Osteocyte (in vitro differentiated cells): ENCODE results near the gene SPNS3. TPM values are rescaled to one million over a fixed set of nuclear protein-coding genes. Genes with fewer than 3 reads are reported as not detected.

Source experiments
- DNase-seq: peaks from one replicate; pipeline ENCODE4 v3.0.0; 2021; ENCODE audit warnings: mixed read lengths; ENCODE audit not compliant: unreplicated experiment; ENCODE audit errors: extremely low spot score
- H3K27ac Mint-ChIP-seq: one replicate; pipeline ENCODE4 v1.8.0; 2021; ENCODE audit warnings: mild to moderate bottlenecking, mixed read lengths; ENCODE audit not compliant: unreplicated experiment
- H3K27me3 Mint-ChIP-seq: one replicate; pipeline ENCODE4 v1.8.0; 2021; ENCODE audit warnings: mixed read lengths; ENCODE audit not compliant: unreplicated experiment
- H3K36me3 Mint-ChIP-seq: one replicate; pipeline ENCODE4 v1.8.0; 2021; ENCODE audit warnings: mixed read lengths; ENCODE audit not compliant: unreplicated experiment
- H3K4me1 Mint-ChIP-seq: one replicate; pipeline ENCODE4 v1.8.0; 2021; ENCODE audit warnings: mixed read lengths; ENCODE audit not compliant: unreplicated experiment
- H3K4me3 Mint-ChIP-seq: one replicate; pipeline ENCODE4 v1.8.0; 2021; ENCODE audit warnings: mild to moderate bottlenecking, moderate library complexity, mixed read lengths; ENCODE audit not compliant: unreplicated experiment
- H3K9me3 Mint-ChIP-seq: one replicate; pipeline ENCODE4 v1.8.0; 2021; ENCODE audit warnings: mixed read lengths; ENCODE audit not compliant: unreplicated experiment
- CTCF ChIP-seq: fragments of 200-600 bp; sonication (generic); IDR thresholded peaks from 2 replicates; pipeline ENCODE4 v1.5.0; 2021; ENCODE audit warnings: antibody characterized with exemption, mild to moderate bottlenecking, moderate library complexity
- total RNA-seq: library from RNA; stranded (reverse); gene quantifications from 2 replicates; pipeline ENCODE4 v1.2.1, GENCODE V29; 2021

The SPNS3 gene
- total RNA-seq, 1 donor from 2014 or later: not detected

- Mint-ChIP-seq H3K36me3 (no peaks in the 10 kb centered on the region), H3K4me3 (no peak overlapping the region), H3K27me3 (peaks cover 13% of the 10 kb centered on the region), H3K4me1 (no peaks in the 10 kb centered on the region), H3K27ac (no peak overlapping the region), H3K9me3 (no peaks in the 10 kb centered on the region)
- no peak for TF ChIP-seq CTCF
- no peak for DNase-seq
These were observed 55.4 kb downstream of the SPNS3 start for GRCh38 chr17:4488989-4489595.

GRCh38 chr17:4490109-4490591 lies 56.4 kb downstream of the SPNS3 start:
- no peaks in the 10 kb centered on the region for H3K9me3 Mint-ChIP-seq
- no peaks in the 10 kb centered on the region for H3K36me3 Mint-ChIP-seq
- H3K4me1 Mint-ChIP-seq: no peaks in the 10 kb centered on the region
- DNase-seq: no peak
- no peak overlapping the region for H3K4me3 Mint-ChIP-seq
- no peak for TF ChIP-seq CTCF
- H3K27me3 Mint-ChIP-seq: peaks cover 15% of the 10 kb centered on the region
- no peak overlapping the region for H3K27ac Mint-ChIP-seq

- no peak overlapping the region for H3K4me3 Mint-ChIP-seq
- no peak for TF ChIP-seq CTCF
- no peaks in the 10 kb centered on the region for H3K36me3 Mint-ChIP-seq
- H3K27me3 Mint-ChIP-seq: peaks cover 15% of the 10 kb centered on the region
- no peaks in the 10 kb centered on the region for H3K9me3 Mint-ChIP-seq
- no peak overlapping the region for H3K27ac Mint-ChIP-seq
- DNase-seq: no peak
- H3K4me1 Mint-ChIP-seq: no peaks in the 10 kb centered on the region
These were observed 56.9 kb downstream of the SPNS3 start for GRCh38 chr17:4490637-4491061.

- DNase-seq: no peak
- TF ChIP-seq CTCF: no peak
- Mint-ChIP-seq H3K9me3 (no peaks in the 10 kb centered on the region), H3K4me3 (no peak overlapping the region), H3K27me3 (peaks cover 26% of the 10 kb centered on the region), H3K4me1 (peaks cover 2% of the 10 kb centered on the region), H3K27ac (no peak overlapping the region), H3K36me3 (no peaks in the 10 kb centered on the region)
These were observed 59.2 kb downstream of the SPNS3 start for GRCh38 chr17:4492721-4493561.
